ENCODE measurements around the gene NDUFA13. TPM values are rescaled to one million over a fixed set of nuclear protein-coding genes. Genes with fewer than 3 reads are reported as not detected.

The NDUFA13 gene
- total and polyA plus RNA-seq, 2 donors, result 219 to 433 TPM

- DNase-seq (ENCODE audit: low read depth in 6 of 9, low spot score in 9 of 9), result no peak
- Histone ChIP-seq H3K27me3 (ENCODE audit: control insufficient read depth in 2 of 2, insufficient read depth in 1 of 2, low read length in 1 of 2) (no peaks in the 10 kb centered on the region), H3K4me3 (ENCODE audit: low read length in 2 of 2) (no peak overlapping the region), H3K27ac (ENCODE audit: low read depth in 1 of 2, low read length in 1 of 2) (no peak overlapping the region), H3K4me1 (ENCODE audit: control insufficient read depth in 2 of 2, insufficient read depth in 2 of 2, low read length in 2 of 2) (peaks cover under 1 to 36% of the 10 kb centered on the region in 2 donors), H3K36me3 (ENCODE audit: control insufficient read depth in 2 of 2, insufficient read depth in 2 of 2, low read length in 1 of 2) (peaks cover 30 to 59% of the 10 kb centered on the region in 2 donors), H3K9me3 (ENCODE audit: control insufficient read depth in 2 of 2, insufficient read depth in 1 of 2, low read length in 1 of 2) (peaks cover 0 to 3% of the 10 kb centered on the region in 2 donors)
- WGBS, result 98% methylated on average over 9 of the region's 9 CpGs
Observed at GRCh38 chr19:19527371-19527656, 11.3 kb downstream of the NDUFA13 start.

- Histone ChIP-seq H3K4me3 (ENCODE audit: low read length in 2 of 2) (no peak overlapping the region), H3K4me1 (ENCODE audit: control insufficient read depth in 2 of 2, insufficient read depth in 2 of 2, low read length in 2 of 2) (peaks cover 4 to 43% of the 10 kb centered on the region in 2 donors), H3K27ac (ENCODE audit: low read depth in 1 of 2, low read length in 1 of 2) (no peak overlapping the region), H3K36me3 (ENCODE audit: control insufficient read depth in 2 of 2, insufficient read depth in 2 of 2, low read length in 1 of 2) (peaks cover 30 to 57% of the 10 kb centered on the region in 2 donors), H3K27me3 (ENCODE audit: control insufficient read depth in 2 of 2, insufficient read depth in 1 of 2, low read length in 1 of 2) (no peaks in the 10 kb centered on the region), H3K9me3 (ENCODE audit: control insufficient read depth in 2 of 2, insufficient read depth in 1 of 2, low read length in 1 of 2) (peaks cover 0 to 3% of the 10 kb centered on the region in 2 donors)
- 98% methylated on average over 27 of the region's 27 CpGs for WGBS
- DNase-seq (ENCODE audit: low read depth in 6 of 9, low spot score in 9 of 9), result no peak
Observed at GRCh38 chr19:19527674-19528625, 11.9 kb downstream of the NDUFA13 start.

GRCh38 chr19:19528721-19529490 is 12.9 kb downstream of the NDUFA13 start, which contains the start of gene YJEFN3:
Gene YJEFN3, plus strand, starts transcription at chr19:19528911. Its CDS starts 22 bp downstream, at chr19:19528933.
- no peaks in the 10 kb centered on the region for H3K27me3 ChIP-seq (ENCODE audit: control insufficient read depth in 2 of 2, insufficient read depth in 1 of 2, low read length in 1 of 2)
- H3K4me3 ChIP-seq (ENCODE audit: low read length in 2 of 2), result no peak within 1 kb of the TSS
- H3K36me3 ChIP-seq (ENCODE audit: control insufficient read depth in 2 of 2, insufficient read depth in 2 of 2, low read length in 1 of 2), result peaks cover 30 to 53% of the 10 kb centered on the region in 2 donors
- peaks cover 0 to 3% of the 10 kb centered on the region in 2 donors for H3K9me3 ChIP-seq (ENCODE audit: control insufficient read depth in 2 of 2, insufficient read depth in 1 of 2, low read length in 1 of 2)
- peaks cover 4 to 45% of the 10 kb centered on the region in 2 donors for H3K4me1 ChIP-seq (ENCODE audit: control insufficient read depth in 2 of 2, insufficient read depth in 2 of 2, low read length in 2 of 2)
- WGBS, result 96% methylated on average over 50 of the region's 50 CpGs
- H3K27ac ChIP-seq (ENCODE audit: low read depth in 1 of 2, low read length in 1 of 2), result no peak within 1 kb of the TSS
- DNase-seq (ENCODE audit: low read depth in 6 of 9, low spot score in 9 of 9), result no peak

- H3K9me3 ChIP-seq (ENCODE audit: control insufficient read depth in 2 of 2, insufficient read depth in 1 of 2, low read length in 1 of 2), result peaks cover 0 to 3% of the 10 kb centered on the region in 2 donors
- H3K4me1 ChIP-seq (ENCODE audit: control insufficient read depth in 2 of 2, insufficient read depth in 2 of 2, low read length in 2 of 2), result peaks cover 4 to 36% of the 10 kb centered on the region in 2 donors
- no peak overlapping the region for H3K4me3 ChIP-seq (ENCODE audit: low read length in 2 of 2)
- no peaks in the 10 kb centered on the region for H3K27me3 ChIP-seq (ENCODE audit: control insufficient read depth in 2 of 2, insufficient read depth in 1 of 2, low read length in 1 of 2)
- H3K27ac ChIP-seq (ENCODE audit: low read depth in 1 of 2, low read length in 1 of 2), result no peak overlapping the region
- DNase-seq (ENCODE audit: low read depth in 6 of 9, low spot score in 9 of 9), result no peak
- H3K36me3 ChIP-seq (ENCODE audit: control insufficient read depth in 2 of 2, insufficient read depth in 2 of 2, low read length in 1 of 2), result peaks cover 26 to 45% of the 10 kb centered on the region in 2 donors
- WGBS, result 95% methylated on average over 11 of the region's 11 CpGs
Observed at GRCh38 chr19:19529783-19530422, 13.9 kb downstream of the NDUFA13 start.

- H3K4me3 ChIP-seq (ENCODE audit: low read length in 2 of 2), result no peak overlapping the region
- H3K36me3 ChIP-seq (ENCODE audit: control insufficient read depth in 2 of 2, insufficient read depth in 2 of 2, low read length in 1 of 2), result peaks cover 21 to 41% of the 10 kb centered on the region in 2 donors
- peaks cover 0 to 3% of the 10 kb centered on the region in 2 donors for H3K9me3 ChIP-seq (ENCODE audit: control insufficient read depth in 2 of 2, insufficient read depth in 1 of 2, low read length in 1 of 2)
- H3K27me3 ChIP-seq (ENCODE audit: control insufficient read depth in 2 of 2, insufficient read depth in 1 of 2, low read length in 1 of 2), result no peaks in the 10 kb centered on the region
- peaks cover 4 to 31% of the 10 kb centered on the region in 2 donors for H3K4me1 ChIP-seq (ENCODE audit: control insufficient read depth in 2 of 2, insufficient read depth in 2 of 2, low read length in 2 of 2)
- 83% methylated on average over 9 of the region's 9 CpGs for WGBS
- no peak overlapping the region for H3K27ac ChIP-seq (ENCODE audit: low read depth in 1 of 2, low read length in 1 of 2)
- DNase-seq (ENCODE audit: low read depth in 6 of 9, low spot score in 9 of 9), result no peak
Observed at GRCh38 chr19:19530423-19530804, 14.4 kb downstream of the NDUFA13 start.

- no peak for DNase-seq (ENCODE audit: low read depth in 6 of 9, low spot score in 9 of 9)
- 96% methylated on average over 4 of the region's 4 CpGs for WGBS
- Histone ChIP-seq H3K36me3 (ENCODE audit: control insufficient read depth in 2 of 2, insufficient read depth in 2 of 2, low read length in 1 of 2) (peaks cover 17 to 37% of the 10 kb centered on the region in 2 donors), H3K27ac (ENCODE audit: low read depth in 1 of 2, low read length in 1 of 2) (no peak overlapping the region), H3K4me3 (ENCODE audit: low read length in 2 of 2) (no peak overlapping the region), H3K27me3 (ENCODE audit: control insufficient read depth in 2 of 2, insufficient read depth in 1 of 2, low read length in 1 of 2) (peaks cover 0 to 2% of the 10 kb centered on the region in 2 donors), H3K9me3 (ENCODE audit: control insufficient read depth in 2 of 2, insufficient read depth in 1 of 2, low read length in 1 of 2) (peaks cover 0 to 3% of the 10 kb centered on the region in 2 donors), H3K4me1 (ENCODE audit: control insufficient read depth in 2 of 2, insufficient read depth in 2 of 2, low read length in 2 of 2) (peaks cover 4 to 31% of the 10 kb centered on the region in 2 donors)
Observed at GRCh38 chr19:19530889-19531288, 14.9 kb downstream of the NDUFA13 start.

GRCh38 chr19:19531951-19532805 is 16.2 kb downstream of the NDUFA13 start:
- peak in 8 of 9 donors; percentile 61 to 88 (median 76) for DNase-seq (ENCODE audit: low read depth in 6 of 9, low spot score in 9 of 9)
- peaks cover 2 to 12% of the 10 kb centered on the region in 2 donors for H3K27me3 ChIP-seq (ENCODE audit: control insufficient read depth in 2 of 2, insufficient read depth in 1 of 2, low read length in 1 of 2)
- 37% methylated on average over 48 of the region's 48 CpGs for WGBS
- H3K4me3 ChIP-seq (ENCODE audit: low read length in 2 of 2), result no peak overlapping the region
- no peak overlapping the region for H3K27ac ChIP-seq (ENCODE audit: low read depth in 1 of 2, low read length in 1 of 2)
- peaks cover 4 to 21% of the 10 kb centered on the region in 2 donors for H3K4me1 ChIP-seq (ENCODE audit: control insufficient read depth in 2 of 2, insufficient read depth in 2 of 2, low read length in 2 of 2)
- peaks cover 0 to under 1% of the 10 kb centered on the region in 2 donors for H3K9me3 ChIP-seq (ENCODE audit: control insufficient read depth in 2 of 2, insufficient read depth in 1 of 2, low read length in 1 of 2)
- peaks cover 16 to 24% of the 10 kb centered on the region in 2 donors for H3K36me3 ChIP-seq (ENCODE audit: control insufficient read depth in 2 of 2, insufficient read depth in 2 of 2, low read length in 1 of 2)

Data from thymus (tissue), 11 donors.